ENCODE data around the gene MRPL49.

GRCh38 chr11:65132238-65132987, 10.3 kb downstream of the MRPL49 start:
- TF ChIP-seq POLR2A (IDR thresholded peaks at IDR 0.05) (no peak), POLR2AphosphoS5 (IDR thresholded peaks at IDR 0.05) (no peak)

Data from upper lobe of left lung (tissue), 4 donors.